ENCODE results near the gene RTN4IP1. TPM values are rescaled to one million over a fixed set of nuclear protein-coding genes. Genes with fewer than 3 reads are reported as not detected.

RTN4IP1 gene
- total RNA-seq, 4 donors from 2014 or later, result 5.4 to 15.3 (median 9.3) TPM

- Histone ChIP-seq H3K27ac (no peak overlapping the region), H3K27me3 (no peaks in the 10 kb centered on the region), H3K4me1 (no peaks in the 10 kb centered on the region), H3K4me3 (no peak overlapping the region), H3K9me3 (no peaks in the 10 kb centered on the region), H3K36me3 (no peaks in the 10 kb centered on the region)
- intact Hi-C loops (cut with DNase I; ENCODE audit: low total_unique reads), result no loop called here
- no peak for TF ChIP-seq POLR2A (IDR thresholded peaks at IDR 0.05)
- ATAC-seq (no peak), DNase-seq (no peak)
- in situ Hi-C loops (cut with MboI; ENCODE audit: low sequenced_read_pairs in 4 of 4), result no loop called here
Observed at GRCh38 chr6:106540432-106540831, 88.9 kb downstream of the RTN4IP1 start.

- no peaks in the 10 kb centered on the region for H3K27me3 ChIP-seq
- no peak overlapping the region for H3K27ac ChIP-seq
- H3K4me1 ChIP-seq, result no peaks in the 10 kb centered on the region
- DNase-seq, result no peak
- TF ChIP-seq POLR2A (IDR thresholded peaks at IDR 0.05) (no peak), CTCF (IDR thresholded peaks at IDR 0.05 in 4 of 5, conservative IDR thresholded peaks at IDR 0.05 in 1 of 5) (no peak)
- ATAC-seq, result no peak
- no peaks in the 10 kb centered on the region for H3K36me3 ChIP-seq
- in situ Hi-C loops (cut with MboI; ENCODE audit: low sequenced_read_pairs in 4 of 4) (no loop called here), intact Hi-C loops (cut with DNase I; ENCODE audit: low total_unique reads) (no loop called here)
- H3K4me3 ChIP-seq, result no peak overlapping the region
- H3K9me3 ChIP-seq, result no peaks in the 10 kb centered on the region
Observed at GRCh38 chr6:106539936-106540335, 89.4 kb downstream of the RTN4IP1 start.

- Histone ChIP-seq H3K36me3 (no peaks in the 10 kb centered on the region), H3K27ac (no peak overlapping the region), H3K4me1 (no peaks in the 10 kb centered on the region), H3K4me3 (no peak overlapping the region), H3K27me3 (no peaks in the 10 kb centered on the region), H3K9me3 (no peaks in the 10 kb centered on the region)
- ATAC-seq, result no peak
- DNase-seq, result no peak
- in situ Hi-C loops (cut with MboI; ENCODE audit: low sequenced_read_pairs in 4 of 4), result no loop called here
- no peak for TF ChIP-seq CTCF (IDR thresholded peaks at IDR 0.05 in 4 of 5, conservative IDR thresholded peaks at IDR 0.05 in 1 of 5)
- TF ChIP-seq POLR2A (IDR thresholded peaks at IDR 0.05), result no peak
- intact Hi-C loops (cut with DNase I; ENCODE audit: low total_unique reads), result no loop called here
Observed at GRCh38 chr6:106538145-106538544, 91.2 kb downstream of the RTN4IP1 start.

- no peak for ATAC-seq
- intact Hi-C loops (cut with DNase I; ENCODE audit: low total_unique reads) (no loop called here), in situ Hi-C loops (cut with MboI; ENCODE audit: low sequenced_read_pairs in 4 of 4) (no loop called here)
- Histone ChIP-seq H3K27me3 (no peaks in the 10 kb centered on the region), H3K27ac (no peak overlapping the region), H3K4me3 (no peak overlapping the region), H3K9me3 (no peaks in the 10 kb centered on the region), H3K36me3 (no peaks in the 10 kb centered on the region), H3K4me1 (no peaks in the 10 kb centered on the region)
- DNase-seq, result no peak
- TF ChIP-seq CTCF (IDR thresholded peaks at IDR 0.05 in 4 of 5, conservative IDR thresholded peaks at IDR 0.05 in 1 of 5) (no peak), POLR2A (IDR thresholded peaks at IDR 0.05) (no peak)
Observed at GRCh38 chr6:106537662-106538061, 91.6 kb downstream of the RTN4IP1 start.

- Histone ChIP-seq H3K27me3 (no peaks in the 10 kb centered on the region), H3K4me3 (no peak overlapping the region), H3K27ac (no peak overlapping the region), H3K9me3 (no peaks in the 10 kb centered on the region), H3K4me1 (no peaks in the 10 kb centered on the region), H3K36me3 (no peaks in the 10 kb centered on the region)
- in situ Hi-C loops (cut with MboI; ENCODE audit: low sequenced_read_pairs in 4 of 4) (no loop called here), intact Hi-C loops (cut with DNase I; ENCODE audit: low total_unique reads) (no loop called here)
- TF ChIP-seq CTCF (IDR thresholded peaks at IDR 0.05 in 4 of 5, conservative IDR thresholded peaks at IDR 0.05 in 1 of 5) (no peak), POLR2A (IDR thresholded peaks at IDR 0.05) (no peak)
- ATAC-seq, result no peak
- no peak for DNase-seq
Observed at GRCh38 chr6:106536851-106537250, 92.4 kb downstream of the RTN4IP1 start.

Data from gastrocnemius medialis (tissue), 4 donors.